H9 (cell line): ENCODE measurements around the gene TPM4. TPM values are rescaled to one million over a fixed set of nuclear protein-coding genes. Genes with fewer than 3 reads are reported as not detected.

ENCODE experiments used
- DNase-seq: peaks from one replicate; pipeline ENCODE4 v3.0.0-alpha.2; 2017
- H2AFZ ChIP-seq: one replicate; pipeline ENCODE4 v1.6.1; 2013; ENCODE audit warnings: mild to moderate bottlenecking, low read length, control low read depth, moderate library complexity
- H2AK5ac ChIP-seq: 2 replicates; pipeline ENCODE4 v1.6.1; 2013; ENCODE audit warnings: low read length, control low read depth, mixed read lengths; ENCODE audit not compliant: insufficient read length
- H2BK120ac ChIP-seq: one replicate; pipeline ENCODE4 v1.6.1; 2013; ENCODE audit warnings: low read depth, mild to moderate bottlenecking, low read length, control low read depth, inconsistent platforms; ENCODE audit not compliant: poor library complexity, severe bottlenecking
- H2BK12ac ChIP-seq: 2 replicates; pipeline ENCODE4 v1.6.1; 2013; ENCODE audit warnings: low read length, control low read depth, mixed read lengths, low read depth; ENCODE audit not compliant: insufficient read length
- H2BK15ac ChIP-seq: 2 replicates; pipeline ENCODE4 v1.6.1; 2013; ENCODE audit warnings: low read depth, low read length, control low read depth
- H2BK20ac ChIP-seq: one replicate; pipeline ENCODE4 v1.6.1; 2013; ENCODE audit warnings: low read depth, mild to moderate bottlenecking, low read length, control low read depth, inconsistent platforms; ENCODE audit not compliant: poor library complexity, severe bottlenecking
- H2BK5ac ChIP-seq: 2 replicates; pipeline ENCODE4 v1.6.1; 2013; ENCODE audit warnings: low read length, control low read depth, mixed read lengths; ENCODE audit not compliant: insufficient read length
- H3K14ac ChIP-seq: 2 replicates; pipeline ENCODE4 v1.6.1; 2013; ENCODE audit warnings: low read length, control low read depth; ENCODE audit not compliant: insufficient read depth
- H3K18ac ChIP-seq: 2 replicates; pipeline ENCODE4 v1.6.1; 2013; ENCODE audit warnings: low read depth, mild to moderate bottlenecking, mixed read lengths, low read length, control low read depth; ENCODE audit not compliant: insufficient read length
- H3K23ac ChIP-seq: 2 replicates; pipeline ENCODE4 v1.6.1; 2013; ENCODE audit warnings: low read length, control low read depth, mixed read lengths, low read depth; ENCODE audit not compliant: insufficient read length
- H3K23me2 ChIP-seq: 2 replicates; pipeline ENCODE4 v1.6.1; 2013; ENCODE audit warnings: low read depth, mild to moderate bottlenecking, mixed read lengths, low read length, control low read depth; ENCODE audit not compliant: insufficient read length, poor library complexity, severe bottlenecking
- H3K27ac ChIP-seq: 2 replicates; pipeline ENCODE4 v1.5.1; 2013; ENCODE audit warnings: low read length, control low read depth, mixed read lengths, low read depth; ENCODE audit not compliant: insufficient read length
- H3K27me3 ChIP-seq: 2 replicates; pipeline ENCODE4 v1.6.1; 2013; ENCODE audit warnings: low read length, control low read depth, inconsistent platforms; ENCODE audit not compliant: insufficient read depth
- H3K4ac ChIP-seq: 2 replicates; pipeline ENCODE4 v1.6.1; 2013; ENCODE audit warnings: low read depth, mild to moderate bottlenecking, control low read depth, inconsistent platforms, low read length, moderate library complexity
- H3K4me1 ChIP-seq: 2 replicates; pipeline ENCODE4 v1.6.1; 2013; ENCODE audit warnings: low read length, control low read depth, inconsistent platforms; ENCODE audit not compliant: insufficient read depth
- H3K4me2 ChIP-seq: 2 replicates; pipeline ENCODE4 v1.6.1; 2013; ENCODE audit warnings: low read length, control low read depth, mixed read lengths; ENCODE audit not compliant: insufficient read length, insufficient read depth
- H3K56ac ChIP-seq: 2 replicates; pipeline ENCODE4 v1.6.1; 2013; ENCODE audit warnings: low read depth, mild to moderate bottlenecking, mixed read lengths, low read length, control low read depth; ENCODE audit not compliant: insufficient read length
- H3K79me1 ChIP-seq: 2 replicates; pipeline ENCODE4 v1.6.1; 2013; ENCODE audit warnings: low read depth, mild to moderate bottlenecking, moderate library complexity, low read length, control low read depth, inconsistent platforms; ENCODE audit not compliant: insufficient read depth, poor library complexity, severe bottlenecking
- H3K79me2 ChIP-seq: 2 replicates; pipeline ENCODE4 v1.6.1; 2013; ENCODE audit warnings: low read length, control low read depth, inconsistent platforms; ENCODE audit not compliant: insufficient read depth
- H3K9ac ChIP-seq: 2 replicates; pipeline ENCODE4 v1.6.1; 2013; ENCODE audit warnings: low read length, control low read depth, mixed read lengths; ENCODE audit not compliant: insufficient read length; ENCODE audit errors: extremely low read depth
- H3K9me3 ChIP-seq: one replicate; pipeline ENCODE4 v1.6.1; 2013; ENCODE audit warnings: low read depth, low read length, inconsistent platforms; ENCODE audit not compliant: control insufficient read depth
- H3T11ph ChIP-seq: one replicate; pipeline ENCODE4 v1.6.1; 2013; ENCODE audit warnings: mild to moderate bottlenecking, low read length, control low read depth, inconsistent platforms
- H4K20me1 ChIP-seq: one replicate; pipeline ENCODE4 v1.6.1; 2013; ENCODE audit not compliant: control insufficient read depth, insufficient read length, insufficient read depth
- H4K5ac ChIP-seq: 2 replicates; pipeline ENCODE4 v1.6.1; 2013; ENCODE audit warnings: low read depth, mild to moderate bottlenecking, mixed read lengths, low read length, control low read depth; ENCODE audit not compliant: insufficient read length
- H4K8ac ChIP-seq: replicated peaks from 2 replicates; pipeline ENCODE4 v1.6.1; 2013; ENCODE audit warnings: low read length, control low read depth, mixed read lengths, low read depth; ENCODE audit not compliant: insufficient read length
- H4K91ac ChIP-seq: 2 replicates; pipeline ENCODE4 v1.6.1; 2013; ENCODE audit warnings: low read depth, mild to moderate bottlenecking, moderate library complexity, mixed read lengths, low read length, control low read depth; ENCODE audit not compliant: insufficient read length
- H3K27ac Mint-ChIP-seq, 3 experiments: 2 replicates in 2 of 3; 3 replicates in 1 of 3; pipeline ENCODE4 v1.8.0; 2020 to 2021; ENCODE audit warnings: mixed read lengths in 3 of 3, mild to moderate bottlenecking in 1 of 3, moderate library complexity in 1 of 3
- H3K27me3 Mint-ChIP-seq: 2 replicates; pipeline ENCODE4 v1.8.0; 2021; ENCODE audit warnings: low read depth, mild to moderate bottlenecking, moderate library complexity, mixed read lengths
- H3K36me3 Mint-ChIP-seq, 3 experiments: 2 replicates in 2 of 3; 3 replicates in 1 of 3; pipeline ENCODE4 v1.8.0; 2020 to 2021; ENCODE audit warnings: low read depth in 3 of 3, mixed read lengths in 3 of 3; ENCODE audit not compliant: insufficient read depth in 1 of 3
- H3K4me1 Mint-ChIP-seq, 2 experiments: 2 replicates each; pipeline ENCODE4 v1.8.0; 2020; ENCODE audit warnings: mixed read lengths in 2 of 2
- H3K4me3 Mint-ChIP-seq, 2 experiments: 2 replicates in 1 of 2; 3 replicates in 1 of 2; pipeline ENCODE4 v1.8.0; 2020 to 2021; ENCODE audit warnings: mild to moderate bottlenecking in 2 of 2, mixed read lengths in 2 of 2, moderate library complexity in 1 of 2
- H3K9me3 Mint-ChIP-seq, 2 experiments: 2 replicates in 1 of 2; 3 replicates in 1 of 2; pipeline ENCODE4 v1.8.0; 2020; ENCODE audit warnings: mild to moderate bottlenecking in 2 of 2, mixed read lengths in 2 of 2, moderate library complexity in 1 of 2
- WGBS: extraction: QIAGEN DNeasy Blood & Tissue Kit; methylation state at CpG from one replicate; pipeline ENCODE4 v1.1.7; 2013; ENCODE audit warnings: missing lambda C conversion rate, low lambda C conversion rate, mixed read lengths; ENCODE audit not compliant: insufficient read length; ENCODE audit errors: extremely low coverage; 5-methylcytosine and 5-hydroxymethylcytosine counted together
- total RNA-seq: library from RNA; stranded (reverse); gene quantifications from 2 replicates; pipeline ENCODE4 v1.2.1, GENCODE V29; 2021
- TF ChIP-seq, protein P1 (sequence below): fragments of 200-600 bp; sonication (generic); conservative IDR thresholded peaks from 3 replicates; pipeline ENCODE4 v1.8.0; 2021; ENCODE audit warnings: antibody characterized with exemption, mild to moderate bottlenecking

TPM4 gene
- total RNA-seq, 1 experiment from 2014 or later = 431 TPM

DNA sequence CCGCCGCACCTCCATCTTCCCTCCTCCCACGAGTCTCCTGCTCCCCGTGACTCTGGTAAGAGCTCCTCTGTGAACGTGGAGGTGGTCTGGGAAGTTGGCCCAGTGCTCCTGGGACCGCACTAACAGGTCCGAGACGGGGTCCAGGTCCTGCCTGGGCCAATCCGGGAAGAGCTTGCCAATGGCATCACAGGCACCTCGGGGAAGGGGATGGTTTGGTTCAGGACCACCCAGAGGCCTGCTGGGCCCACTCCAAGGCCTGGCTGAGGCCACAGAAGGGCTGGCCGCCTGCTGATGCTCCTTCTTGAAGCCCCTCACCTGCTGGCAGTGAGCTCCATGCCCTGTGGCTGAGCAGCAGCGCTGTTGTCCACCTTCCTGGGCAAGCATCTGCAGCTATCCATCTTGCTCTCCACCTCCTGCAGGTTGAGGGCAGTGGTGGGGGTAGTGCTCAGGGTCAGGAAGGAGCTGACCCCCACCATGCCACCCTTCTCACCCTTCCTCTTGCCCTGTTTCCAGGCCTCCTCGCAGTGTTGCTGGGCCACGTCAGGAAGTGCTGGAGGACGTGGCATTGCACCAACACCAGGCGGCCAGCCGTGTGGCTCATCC, 41.2 kb upstream of the TPM4 start:
- H3K4me1 Mint-ChIP-seq = no peaks in the 10 kb centered on the region
- Histone ChIP-seq H3K18ac (no peak overlapping the region), H3K4me2 (no peak overlapping the region), H3K27ac (no peak overlapping the region), H2BK5ac (no peak overlapping the region), H2BK120ac (no peak overlapping the region), H3K23ac (no peak overlapping the region), H3K23me2 (no peaks in the 10 kb centered on the region), H2BK20ac (no peak overlapping the region), H4K8ac (no peak overlapping the region), H3K79me2 (no peaks in the 10 kb centered on the region), H3K9me3 (peaks cover 20% of the 10 kb centered on the region), H3K79me1 (no peaks in the 10 kb centered on the region), H3K27me3 (no peaks in the 10 kb centered on the region), H2AFZ (no peak overlapping the region), H4K91ac (no peak overlapping the region), H3T11ph (no peak overlapping the region), H2BK12ac (no peak overlapping the region), H3K4me1 (no peaks in the 10 kb centered on the region), H3K9ac (no peak overlapping the region), H4K20me1 (no peaks in the 10 kb centered on the region), H3K4ac (no peak overlapping the region), H3K14ac (no peak overlapping the region), H2BK15ac (no peak overlapping the region), H3K56ac (no peak overlapping the region), H4K5ac (no peak overlapping the region), H2AK5ac (no peak overlapping the region)
- no CpG with 5 or more reads among the region's 17 CpGs for WGBS
- peaks cover 3 to 5% (median 3%) of the 10 kb centered on the region in 3 experiments; a peak in 4 of 7 replicates for H3K36me3 Mint-ChIP-seq
- peaks cover 8 to 82% of the 10 kb centered on the region in 2 experiments; a peak in 4 of 5 replicates for H3K9me3 Mint-ChIP-seq
- DNase-seq = no peak
- H3K4me3 Mint-ChIP-seq = no peak overlapping the region
- TF ChIP-seq, protein P1, sequence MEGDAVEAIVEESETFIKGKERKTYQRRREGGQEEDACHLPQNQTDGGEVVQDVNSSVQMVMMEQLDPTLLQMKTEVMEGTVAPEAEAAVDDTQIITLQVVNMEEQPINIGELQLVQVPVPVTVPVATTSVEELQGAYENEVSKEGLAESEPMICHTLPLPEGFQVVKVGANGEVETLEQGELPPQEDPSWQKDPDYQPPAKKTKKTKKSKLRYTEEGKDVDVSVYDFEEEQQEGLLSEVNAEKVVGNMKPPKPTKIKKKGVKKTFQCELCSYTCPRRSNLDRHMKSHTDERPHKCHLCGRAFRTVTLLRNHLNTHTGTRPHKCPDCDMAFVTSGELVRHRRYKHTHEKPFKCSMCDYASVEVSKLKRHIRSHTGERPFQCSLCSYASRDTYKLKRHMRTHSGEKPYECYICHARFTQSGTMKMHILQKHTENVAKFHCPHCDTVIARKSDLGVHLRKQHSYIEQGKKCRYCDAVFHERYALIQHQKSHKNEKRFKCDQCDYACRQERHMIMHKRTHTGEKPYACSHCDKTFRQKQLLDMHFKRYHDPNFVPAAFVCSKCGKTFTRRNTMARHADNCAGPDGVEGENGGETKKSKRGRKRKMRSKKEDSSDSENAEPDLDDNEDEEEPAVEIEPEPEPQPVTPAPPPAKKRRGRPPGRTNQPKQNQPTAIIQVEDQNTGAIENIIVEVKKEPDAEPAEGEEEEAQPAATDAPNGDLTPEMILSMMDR = no peak
- peaks cover 2% of the 10 kb centered on the region for H3K27me3 Mint-ChIP-seq
- no peak overlapping the region for H3K27ac Mint-ChIP-seq
